HG02970 (cell line): Measurements from ENCODE around the gene SF3B3.

Source experiments
- ATAC-seq: cut with Tn5 transposase; IDR thresholded peaks from one replicate; pipeline ENCODE4 v1.9.1; 2021; ENCODE audit warnings: mild to moderate bottlenecking, moderate library complexity, moderate number of reproducible peaks; ENCODE audit not compliant: unreplicated experiment, low FRiP score

Gene SF3B3

DNA sequence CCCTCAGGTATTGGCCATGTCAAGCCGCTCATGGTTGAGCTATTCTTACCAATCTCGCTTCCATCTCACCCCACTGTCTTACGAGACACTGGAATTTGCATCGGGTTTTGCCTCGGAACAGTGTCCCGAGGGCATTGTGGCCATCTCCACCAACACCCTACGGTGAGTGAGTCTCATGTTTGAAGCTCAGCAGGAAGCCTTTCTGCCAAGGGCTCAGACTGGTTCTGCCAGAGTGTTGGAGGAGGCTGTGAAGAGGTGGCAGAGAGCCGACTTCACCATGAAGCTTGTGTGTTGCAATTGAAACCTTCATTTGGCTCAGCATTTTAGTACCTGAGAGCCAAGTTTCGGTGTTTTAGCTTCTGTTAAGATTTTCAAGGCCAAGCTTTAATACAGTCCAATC, 38.0 kb downstream of the SF3B3 start:
- no peak for ATAC-seq

DNA sequence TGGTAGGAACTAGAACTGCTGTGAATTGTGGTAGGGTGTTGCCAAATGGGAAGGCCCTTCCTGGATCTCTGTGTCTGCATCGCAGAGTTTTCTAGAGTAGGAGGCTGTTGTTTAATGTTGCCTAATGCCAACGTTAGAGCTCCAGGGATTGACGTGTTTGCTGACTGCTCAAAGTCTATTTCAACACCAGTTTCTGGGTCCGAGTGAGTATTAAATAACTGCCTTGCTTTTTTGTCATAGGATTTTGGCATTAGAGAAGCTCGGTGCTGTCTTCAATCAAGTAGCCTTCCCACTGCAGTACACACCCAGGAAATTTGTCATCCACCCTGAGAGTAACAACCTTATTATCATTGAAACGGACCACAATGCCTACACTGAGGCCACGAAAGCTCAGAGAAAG, 40.0 kb downstream of the SF3B3 start:
- no peak for ATAC-seq

DNA sequence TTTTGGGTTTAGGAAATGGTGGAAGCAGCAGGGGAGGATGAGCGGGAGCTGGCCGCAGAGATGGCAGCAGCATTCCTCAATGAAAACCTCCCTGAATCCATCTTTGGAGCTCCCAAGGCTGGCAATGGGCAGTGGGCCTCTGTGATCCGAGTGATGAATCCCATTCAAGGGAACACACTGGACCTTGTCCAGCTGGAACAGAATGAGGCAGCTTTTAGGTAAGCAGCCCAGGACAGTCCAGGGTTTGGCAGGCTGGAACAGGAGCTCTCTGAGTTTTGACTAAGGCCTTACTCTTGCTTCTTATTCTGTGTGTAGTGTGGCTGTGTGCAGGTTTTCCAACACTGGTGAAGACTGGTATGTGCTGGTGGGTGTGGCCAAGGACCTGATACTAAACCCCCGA, 41.4 kb downstream of the SF3B3 start:
- no peak for ATAC-seq

DNA sequence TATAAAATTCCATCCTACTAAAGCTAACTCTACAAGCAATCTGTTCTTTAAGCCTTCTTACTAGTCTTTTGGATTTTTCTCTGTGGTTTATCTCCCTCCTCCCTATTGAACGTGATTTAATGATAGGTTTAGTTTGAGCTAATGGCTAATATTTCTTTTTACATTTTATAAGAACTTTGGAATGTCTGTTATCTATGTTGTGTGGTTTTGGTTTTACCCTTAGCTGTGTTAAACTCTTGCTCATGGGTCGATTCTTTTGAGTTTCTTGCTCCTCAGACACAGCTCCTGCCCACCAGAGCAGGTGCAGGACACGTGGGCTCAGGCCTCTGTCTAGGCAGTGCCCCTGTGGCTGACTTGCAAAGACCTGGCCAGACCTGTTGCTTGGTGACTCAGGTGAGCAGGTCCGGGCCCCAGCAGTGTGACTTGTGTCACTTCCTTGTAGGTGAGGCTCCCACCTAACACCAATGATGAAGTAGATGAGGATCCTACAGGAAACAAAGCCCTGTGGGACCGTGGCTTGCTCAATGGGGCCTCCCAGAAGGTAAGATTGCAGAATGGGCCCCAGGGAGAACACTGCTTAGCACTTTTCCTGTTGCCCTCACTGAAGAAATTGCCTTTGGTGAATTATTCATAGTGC, 45.1 kb downstream of the SF3B3 start:
- no peak for ATAC-seq

DNA sequence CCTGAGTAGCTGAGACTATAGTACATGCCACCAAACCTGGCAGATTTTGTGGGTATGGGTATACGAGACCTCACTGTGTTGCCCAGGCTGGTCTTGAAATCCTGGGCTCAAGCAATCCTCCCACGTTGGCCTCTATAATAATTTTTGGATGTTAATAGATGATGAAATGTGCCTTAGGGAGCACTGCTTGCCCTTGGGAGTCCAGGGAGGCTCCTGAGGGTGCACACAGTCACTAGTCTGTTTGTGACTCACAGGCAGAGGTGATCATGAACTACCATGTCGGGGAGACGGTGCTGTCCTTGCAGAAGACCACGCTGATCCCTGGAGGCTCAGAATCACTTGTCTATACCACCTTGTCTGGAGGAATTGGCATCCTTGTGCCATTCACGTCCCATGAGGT, 46.1 kb downstream of the SF3B3 start:
- ATAC-seq = no peak

DNA sequence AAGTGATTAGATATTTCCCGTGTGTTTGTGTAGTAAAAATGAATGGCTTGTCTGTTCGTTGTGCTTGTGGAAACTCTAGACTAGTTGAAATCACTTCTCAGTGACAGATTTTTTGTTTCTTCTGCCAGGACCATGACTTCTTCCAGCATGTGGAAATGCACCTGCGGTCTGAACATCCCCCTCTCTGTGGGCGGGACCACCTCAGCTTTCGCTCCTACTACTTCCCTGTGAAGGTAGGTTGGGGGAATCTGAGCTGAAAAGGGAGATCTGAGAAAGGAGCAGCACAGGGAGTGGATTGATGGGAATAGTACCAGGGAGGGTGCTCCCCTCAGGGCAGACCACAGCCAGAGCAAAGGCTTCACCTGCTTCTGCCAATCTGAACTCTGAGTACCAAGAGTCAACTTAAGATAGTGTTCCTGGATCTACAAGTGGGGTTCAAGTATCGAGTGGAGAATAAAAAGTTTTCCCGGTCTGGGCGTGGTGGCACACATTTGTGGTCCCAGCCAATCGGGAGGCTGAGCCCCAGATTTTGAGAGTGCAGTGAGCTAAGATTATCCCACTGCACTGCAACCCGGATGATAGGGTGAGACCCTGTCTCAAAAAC, 47.5 kb downstream of the SF3B3 start:
- no peak for ATAC-seq

DNA sequence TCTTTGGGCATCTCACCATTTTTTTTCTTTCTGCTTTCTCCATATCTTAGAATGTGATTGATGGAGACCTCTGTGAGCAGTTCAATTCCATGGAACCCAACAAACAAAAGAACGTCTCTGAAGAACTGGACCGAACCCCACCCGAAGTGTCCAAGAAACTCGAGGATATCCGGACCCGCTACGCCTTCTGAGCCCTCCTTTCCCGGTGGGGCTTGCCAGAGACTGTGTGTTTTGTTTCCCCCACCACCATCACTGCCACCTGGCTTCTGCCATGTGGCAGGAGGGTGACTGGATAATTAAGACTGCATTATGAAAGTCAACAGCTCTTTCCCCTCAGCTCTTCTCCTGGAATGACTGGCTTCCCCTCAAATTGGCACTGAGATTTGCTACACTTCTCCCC, 48.0 kb downstream of the SF3B3 start:
- no peak for ATAC-seq

DNA sequence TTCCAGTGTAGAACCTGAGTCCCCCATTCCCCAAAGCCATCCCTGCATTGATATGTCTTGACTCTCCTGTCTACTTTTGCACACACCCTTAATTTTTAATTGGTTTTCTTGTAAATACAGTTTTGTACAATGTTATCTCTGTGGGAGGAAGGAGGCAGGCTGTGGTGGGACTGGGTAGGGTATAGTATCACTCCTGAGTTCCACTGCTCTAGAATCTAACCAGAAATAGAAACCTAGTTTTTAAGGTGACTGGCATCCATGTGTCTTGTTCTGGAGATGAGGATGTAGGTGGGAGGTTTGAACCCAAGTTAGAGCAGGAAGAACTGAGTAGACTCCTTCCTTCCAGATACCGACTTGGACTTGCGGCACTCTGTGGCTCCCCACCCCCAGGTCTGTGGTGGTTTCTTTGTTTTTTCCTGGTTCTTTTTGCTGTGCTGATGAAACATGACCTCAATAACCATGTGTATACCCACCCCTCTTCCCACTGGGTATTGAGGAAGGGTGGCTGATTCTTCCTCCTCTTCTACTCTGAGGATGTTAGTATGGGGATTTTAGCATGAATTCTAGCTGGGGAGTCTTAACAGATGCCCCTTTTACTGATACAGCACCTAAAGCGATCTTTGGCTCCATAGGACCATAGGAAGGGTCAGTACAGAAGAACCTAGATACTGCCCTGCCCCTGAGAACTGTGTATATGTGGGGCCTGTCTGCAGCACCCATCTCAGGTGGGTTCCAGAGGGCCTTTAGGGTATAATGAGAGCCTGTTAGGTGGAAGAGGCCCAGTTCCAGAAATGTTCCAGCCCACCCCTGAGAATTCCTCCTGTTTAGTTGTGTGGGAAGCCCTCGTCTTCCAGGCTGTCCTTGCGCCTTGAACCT, 48.7 kb downstream of the SF3B3 start:
- ATAC-seq = no peak

DNA sequence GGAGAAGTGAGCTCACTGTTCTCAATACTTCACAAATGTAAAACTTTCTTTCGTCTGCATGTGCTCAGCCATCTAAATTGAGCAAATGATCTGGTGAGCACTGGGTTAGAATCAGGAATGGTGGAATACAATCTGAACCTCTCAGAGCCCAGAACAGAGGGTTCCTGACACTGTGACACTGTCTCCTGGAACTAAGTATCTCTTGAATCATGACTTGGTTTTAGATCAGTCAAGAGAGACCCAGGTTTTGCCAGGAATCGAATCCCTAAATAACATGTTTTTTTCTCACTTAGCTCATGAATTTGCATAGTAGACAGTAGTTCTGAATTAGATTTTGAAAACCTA, 49.3 kb downstream of the SF3B3 start:
- no peak for ATAC-seq

DNA sequence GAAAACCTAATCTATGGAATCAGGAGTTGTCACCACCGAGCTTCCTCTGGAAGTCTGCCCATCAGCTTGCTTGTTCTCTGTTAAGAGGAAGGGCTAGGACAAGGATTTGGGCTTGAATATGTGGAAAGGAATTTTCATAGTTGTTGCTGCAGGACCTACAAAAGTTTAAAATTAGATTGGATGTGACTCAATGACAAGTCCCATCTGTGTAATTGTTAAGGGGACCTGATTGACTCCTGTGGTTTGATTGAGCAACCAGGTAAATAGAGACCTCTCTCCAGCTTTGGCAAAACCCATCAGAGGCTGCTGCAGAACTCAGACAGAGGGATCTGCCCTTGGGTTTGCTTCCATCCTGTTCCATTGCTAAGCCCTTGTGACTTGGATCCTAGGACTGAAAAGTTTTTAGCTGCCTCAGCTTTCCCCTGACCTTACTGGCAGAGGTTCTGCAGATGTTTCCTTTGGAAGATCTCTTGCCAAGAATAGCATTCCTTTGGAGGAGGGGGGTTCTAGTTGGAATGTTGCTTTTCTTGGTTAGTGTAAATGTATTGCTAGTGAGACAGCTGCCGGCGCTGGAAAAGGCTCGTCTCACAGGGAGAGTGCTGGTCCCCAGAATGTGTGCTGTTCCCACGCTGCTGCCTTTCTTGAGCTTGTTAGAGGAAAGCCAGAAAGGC, 50.0 kb downstream of the SF3B3 start:
- no peak for ATAC-seq

DNA sequence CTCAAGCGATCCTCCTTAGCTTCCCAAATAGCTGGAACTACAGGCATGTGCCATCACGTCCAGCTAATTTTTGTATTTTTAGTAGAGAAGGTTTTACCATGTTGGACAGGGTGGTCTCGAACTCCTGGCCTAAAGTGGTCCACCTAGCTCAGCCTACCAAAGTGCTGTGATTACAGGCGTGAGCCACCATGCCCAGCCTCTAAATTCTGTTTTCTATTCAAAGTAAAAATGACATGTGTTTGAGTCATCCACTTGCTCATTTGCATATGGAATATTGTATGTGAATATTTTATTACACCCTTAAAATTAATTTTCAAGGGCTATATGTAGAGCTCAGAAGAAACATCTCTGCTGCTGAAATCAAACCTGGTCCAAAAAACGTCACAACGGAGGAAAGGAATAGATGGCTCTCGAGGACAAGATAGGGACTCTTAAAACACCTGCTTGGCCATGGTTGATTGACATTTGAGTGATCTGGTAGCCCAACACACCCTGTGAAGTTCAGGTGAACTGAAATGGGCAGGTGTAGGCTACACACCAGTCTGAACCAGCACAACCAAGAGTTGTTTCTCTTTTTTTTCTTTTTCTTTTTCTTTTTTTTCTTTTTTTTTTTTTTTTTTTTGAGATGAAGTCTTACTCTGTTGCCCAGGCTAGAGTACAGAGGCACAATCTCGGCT, 51.1 kb downstream of the SF3B3 start:
- no peak for ATAC-seq

DNA sequence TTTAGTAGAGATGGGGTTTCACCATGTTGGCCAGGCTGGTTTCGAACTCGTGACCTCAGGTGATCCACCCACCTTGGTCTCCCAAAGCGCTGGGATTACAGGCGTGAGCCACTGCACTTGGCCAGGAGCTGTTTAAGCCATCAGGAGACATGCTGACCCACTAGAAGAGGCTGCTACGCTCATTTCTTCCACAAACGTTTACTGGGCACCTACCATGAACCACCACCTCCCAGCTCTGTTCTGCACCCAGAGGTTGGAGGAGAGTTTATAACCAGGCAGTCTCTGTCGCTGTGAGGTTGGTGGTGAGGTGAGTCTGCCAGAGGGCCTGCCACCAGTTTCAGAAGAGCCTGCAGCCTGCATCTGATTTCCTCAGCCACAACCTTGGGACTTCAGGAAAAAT, 51.8 kb downstream of the SF3B3 start:
- no peak for ATAC-seq

DNA sequence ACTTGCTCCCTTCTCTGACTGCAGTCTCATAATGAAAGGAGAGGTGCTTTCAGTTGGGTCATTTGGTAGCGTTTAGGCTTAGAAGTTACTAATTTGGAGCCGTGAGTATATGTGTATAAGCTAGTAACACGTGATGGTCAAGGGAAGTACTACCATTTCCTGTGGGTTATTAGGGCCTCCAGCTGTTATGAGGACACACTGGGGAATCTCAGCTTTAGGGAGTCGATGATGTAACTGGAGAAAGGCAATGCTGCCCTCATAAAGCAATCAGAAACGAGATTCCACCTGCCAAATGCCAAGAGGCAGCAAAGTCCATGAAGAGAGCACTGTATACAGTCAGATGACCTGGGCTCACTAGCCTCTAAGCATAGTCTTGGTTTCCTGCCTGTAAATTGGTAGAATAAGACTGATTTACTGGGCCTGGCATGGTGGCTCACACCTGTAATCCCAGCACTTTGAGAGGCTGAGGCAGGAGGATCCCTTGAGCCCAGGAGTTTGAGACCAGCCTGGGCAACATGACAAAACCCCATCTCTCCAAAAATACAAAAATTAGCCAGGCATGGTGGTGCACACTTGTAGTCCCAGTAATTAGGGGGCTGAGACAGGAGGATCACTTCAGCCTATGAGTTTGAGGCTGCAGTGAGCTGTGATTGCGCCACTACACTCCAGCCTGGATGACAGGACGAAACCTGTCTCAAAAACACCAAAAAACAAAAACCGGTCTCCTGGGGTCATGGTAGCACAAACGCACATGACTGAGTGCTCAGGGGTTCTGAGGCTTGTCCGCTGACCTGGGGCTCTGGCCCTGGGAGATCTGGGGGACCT, 53.0 kb downstream of the SF3B3 start:
- peak; percentile 50 for ATAC-seq

DNA sequence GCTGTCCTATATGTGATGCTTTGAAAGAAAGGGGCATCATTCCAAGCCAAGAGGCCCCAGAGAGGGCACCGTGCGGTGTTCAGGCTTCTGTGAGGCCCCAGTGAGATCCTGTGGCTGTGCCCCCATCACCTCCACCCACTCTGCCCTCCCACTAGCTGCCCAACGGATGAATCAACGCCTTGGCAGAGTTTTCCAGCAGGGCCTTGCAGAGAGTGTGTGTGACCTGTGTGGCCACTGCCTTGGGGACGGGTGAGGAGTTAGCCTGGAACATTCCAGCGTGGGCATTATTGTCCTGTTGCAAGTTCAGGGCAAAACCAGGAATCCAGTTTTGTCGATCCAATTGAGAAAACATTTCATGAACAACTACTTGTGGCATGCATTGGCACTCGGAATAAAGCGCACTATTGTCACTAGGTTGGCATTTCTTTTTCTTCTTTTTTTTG, 53.7 kb downstream of the SF3B3 start:
- no peak for ATAC-seq

DNA sequence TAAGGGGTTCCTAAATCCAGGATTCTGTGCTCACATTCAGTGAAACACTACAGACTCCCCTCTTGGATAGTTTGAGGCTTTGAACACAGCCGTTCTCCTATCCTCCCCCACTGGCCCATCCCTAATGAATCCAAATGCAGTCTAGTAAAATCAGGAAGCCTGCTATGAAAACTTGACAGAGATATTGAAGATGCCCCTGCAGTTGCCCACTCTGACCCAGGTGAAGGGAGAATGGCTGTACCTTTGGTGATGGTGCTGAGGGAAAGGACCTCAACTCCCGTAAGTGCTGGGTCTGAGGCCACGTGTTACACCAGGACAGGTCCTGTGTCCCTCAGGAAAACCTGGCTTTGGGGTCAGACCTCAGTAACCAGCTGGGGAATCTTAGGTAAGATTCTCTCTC, 54.4 kb downstream of the SF3B3 start:
- no peak for ATAC-seq

DNA sequence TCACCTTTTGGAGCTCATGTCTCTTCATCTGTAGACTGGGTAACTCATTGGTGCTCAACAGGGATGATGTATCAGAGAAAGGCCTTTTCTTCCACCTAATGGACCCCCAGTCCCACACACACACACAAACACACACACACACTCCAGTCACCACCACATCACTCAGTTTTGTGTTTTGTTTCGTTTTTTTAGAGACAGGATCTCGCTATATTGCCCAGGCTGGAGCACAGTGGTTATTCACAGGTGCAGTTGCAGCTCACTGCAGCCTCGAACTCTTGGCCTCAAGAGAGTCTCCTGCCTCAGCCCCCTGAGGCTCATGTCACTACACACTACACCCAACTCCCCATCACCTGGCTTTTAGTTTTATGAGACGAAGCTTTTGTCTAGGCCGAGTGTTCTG, 55.6 kb downstream of the SF3B3 start:
- ATAC-seq = no peak

DNA sequence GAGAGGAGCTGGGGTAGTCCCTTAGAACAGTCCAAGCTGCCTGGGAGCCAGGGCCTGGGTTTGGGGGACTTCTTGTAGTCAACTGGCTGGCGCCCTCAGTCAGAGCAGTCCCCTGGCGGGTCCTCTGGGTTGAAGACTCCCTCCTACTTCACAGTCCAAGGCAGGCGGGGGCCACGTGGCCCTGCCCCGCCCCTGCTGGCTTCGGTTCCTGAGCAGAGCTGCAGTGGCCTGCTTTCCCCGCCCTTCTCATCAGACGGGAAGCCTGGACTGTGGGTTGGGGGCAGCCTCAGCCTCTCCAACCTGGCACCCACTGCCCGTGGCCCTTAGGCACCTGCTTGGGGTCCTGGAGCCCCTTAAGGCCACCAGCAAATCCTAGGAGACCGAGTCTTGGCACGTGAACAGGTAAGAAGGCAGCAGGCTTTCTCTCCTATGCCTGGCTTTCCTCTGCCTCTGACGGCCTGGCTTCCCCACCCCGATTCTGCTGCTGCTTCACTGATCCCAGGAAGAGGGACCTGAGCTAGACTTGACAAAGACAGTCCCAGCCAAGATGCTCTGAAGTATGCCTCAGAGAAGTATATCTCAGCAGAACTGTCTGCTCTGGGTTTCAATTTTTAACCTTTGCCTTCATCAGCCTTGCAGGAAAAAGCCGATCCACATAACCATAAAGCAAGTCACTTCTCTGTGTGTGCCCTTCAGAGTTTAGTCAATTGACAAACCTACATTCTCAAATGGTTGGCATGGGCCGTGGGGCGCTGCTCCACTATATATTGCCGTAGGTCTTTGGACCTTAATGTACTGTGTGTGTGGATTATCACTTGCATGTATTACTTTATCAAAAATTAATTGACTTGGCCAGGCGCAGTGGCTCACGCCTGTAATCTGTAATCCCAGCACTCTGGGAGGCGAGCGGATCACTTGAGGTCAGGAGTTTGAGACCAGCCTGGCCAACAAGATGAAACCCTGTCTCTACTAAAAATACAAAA, 56.3 kb downstream of the SF3B3 start:
- no peak for ATAC-seq

DNA sequence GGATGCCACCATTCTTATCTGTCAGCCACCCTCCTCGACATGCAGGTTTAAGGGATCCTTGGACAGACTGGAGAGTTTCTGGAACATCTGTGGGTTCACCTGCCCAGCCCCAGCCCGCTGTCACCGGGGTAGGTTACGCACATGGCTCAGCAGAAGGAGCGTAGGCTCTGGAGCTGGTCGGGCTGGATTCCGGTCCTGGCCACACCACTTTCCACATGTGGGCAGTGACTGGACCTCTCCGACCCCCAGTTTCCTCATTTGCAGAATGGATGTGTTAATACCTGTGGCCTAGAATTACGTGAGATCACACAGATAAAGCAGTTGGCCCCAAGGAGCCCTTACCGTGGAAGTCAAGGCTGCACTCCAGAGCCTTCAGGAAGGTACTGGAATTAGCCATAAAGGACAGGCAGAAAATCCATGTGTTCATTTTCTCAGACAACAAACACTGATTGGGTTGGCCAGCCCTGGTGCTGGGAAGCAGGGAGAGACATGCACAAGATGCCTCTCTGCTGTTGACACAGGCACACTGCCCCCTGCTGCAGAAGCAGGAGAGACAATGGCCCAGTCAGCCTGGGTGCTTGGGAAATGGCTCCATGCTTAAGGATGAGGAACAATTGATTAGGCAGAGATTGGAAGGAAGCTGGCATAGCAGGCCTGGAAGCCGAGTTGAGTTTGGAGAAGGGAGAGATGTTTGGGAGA, 58.8 kb downstream of the SF3B3 start:
- no peak for ATAC-seq
